GM23248 (cell line): Measurements from ENCODE around the gene ACKR3. TPM values are rescaled to one million over a fixed set of nuclear protein-coding genes. Genes with fewer than 3 reads are reported as not detected.

Experiments
- DNase-seq: peaks from one replicate; pipeline ENCODE4 v3.0.0-alpha.2; 2015
- H2AFZ ChIP-seq: fragments of 200-600 bp; sonication (generic); 2 replicates; pipeline ENCODE4 v1.6.1; 2016; ENCODE audit warnings: antibody characterized with exemption
- H3F3A ChIP-seq: fragments of 200-600 bp; sonication (generic); 2 replicates; pipeline ENCODE4 v1.6.1; 2016; ENCODE audit warnings: mild to moderate bottlenecking, antibody characterized with exemption, mixed run types; ENCODE audit not compliant: insufficient read depth
- H3K27ac ChIP-seq: fragments of 200-600 bp; sonication (generic); 2 replicates; pipeline ENCODE4 v1.5.1; 2016; ENCODE audit warnings: mild to moderate bottlenecking
- H3K27me3 ChIP-seq: fragments of 200-600 bp; sonication (generic); replicated peaks from 2 replicates; pipeline ENCODE4 v1.6.1; 2016; ENCODE audit warnings: mild to moderate bottlenecking; ENCODE audit not compliant: insufficient read depth
- H3K36me3 ChIP-seq: fragments of 200-600 bp; sonication (generic); 2 replicates; pipeline ENCODE4 v1.6.1; 2016; ENCODE audit warnings: low read depth, mild to moderate bottlenecking
- H3K4me1 ChIP-seq: fragments of 200-600 bp; sonication (generic); 2 replicates; pipeline ENCODE4 v1.6.1; 2016; ENCODE audit warnings: mild to moderate bottlenecking; ENCODE audit not compliant: insufficient read depth
- H3K4me2 ChIP-seq: fragments of 200-600 bp; sonication (generic); one replicate; pipeline ENCODE4 v1.6.1; 2016; ENCODE audit warnings: mild to moderate bottlenecking; ENCODE audit not compliant: unreplicated experiment
- H3K4me3 ChIP-seq: fragments of 200-600 bp; sonication (generic); 2 replicates; pipeline ENCODE4 v1.5.1; 2016; ENCODE audit warnings: mild to moderate bottlenecking
- H3K79me2 ChIP-seq: fragments of 200-600 bp; sonication (generic); 2 replicates; pipeline ENCODE4 v1.6.1; 2016; ENCODE audit warnings: mild to moderate bottlenecking; ENCODE audit not compliant: insufficient read depth
- H3K9ac ChIP-seq: fragments of 200-600 bp; sonication (generic); 2 replicates; pipeline ENCODE4 v1.6.1; 2016; ENCODE audit warnings: mild to moderate bottlenecking
- H3K9me2 ChIP-seq: fragments of 200-600 bp; sonication (generic); 2 replicates; pipeline ENCODE4 v1.6.1; 2016; ENCODE audit warnings: mixed run types, mild to moderate bottlenecking, moderate library complexity; ENCODE audit not compliant: insufficient read depth
- H3K9me3 ChIP-seq: fragments of 200-600 bp; sonication (generic); one replicate; pipeline ENCODE4 v1.6.1; 2017; ENCODE audit warnings: low read depth
- H4K20me1 ChIP-seq: fragments of 200-600 bp; sonication (generic); 2 replicates; pipeline ENCODE4 v1.6.0; 2016; ENCODE audit not compliant: insufficient read depth
- EZH2 ChIP-seq: fragments of 200-600 bp; sonication (generic); IDR thresholded peaks from 2 replicates; pipeline ENCODE4 v1.6.1; 2018; ENCODE audit warnings: antibody characterized with exemption, mild to moderate bottlenecking; ENCODE audit not compliant: insufficient read depth, poor library complexity, severe bottlenecking
- EZH2phosphoT487 ChIP-seq: fragments of 200-600 bp; sonication (generic); IDR thresholded peaks from 2 replicates; pipeline ENCODE4 v1.6.1; 2018; ENCODE audit warnings: antibody characterized with exemption, moderate library complexity, mild to moderate bottlenecking, low read depth; ENCODE audit not compliant: insufficient read depth
- WGBS, 2 experiments: methylation state at CpG; one replicate each; pipeline ENCODE4 v1.1.6; 2015 to 2017; ENCODE audit warnings: low lambda C conversion rate in 2 of 2, low coverage in 1 of 2; ENCODE audit errors: missing lambda C conversion rate in 2 of 2; 5-methylcytosine and 5-hydroxymethylcytosine counted together
- in situ Hi-C: fragments of 300-500 bp; cut with MboI; formaldehyde crosslinking; loops from 2 replicates; pipeline ENCODE4 v1.15.0; 2020
- polyA plus RNA-seq: library from polyadenylated mRNA; unstranded; fragments of >200 nt; fragmentation: Nextera tagmentation; extraction: Ambion mirVana; gene quantifications from 2 replicates; pipeline ENCODE4 v1.2.1, GENCODE V29; 2016
- total RNA-seq: library from RNA; depleted of rRNA; stranded (reverse); fragments of >200 nt; shearing (Covaris generic); gene quantifications from 2 replicates; pipeline ENCODE4 v1.2.3, GENCODE V29; 2014

The ACKR3 gene
- total and polyA plus RNA-seq, 2 experiments from 2014 or later = 6.1 to 8.5 TPM

DNA sequence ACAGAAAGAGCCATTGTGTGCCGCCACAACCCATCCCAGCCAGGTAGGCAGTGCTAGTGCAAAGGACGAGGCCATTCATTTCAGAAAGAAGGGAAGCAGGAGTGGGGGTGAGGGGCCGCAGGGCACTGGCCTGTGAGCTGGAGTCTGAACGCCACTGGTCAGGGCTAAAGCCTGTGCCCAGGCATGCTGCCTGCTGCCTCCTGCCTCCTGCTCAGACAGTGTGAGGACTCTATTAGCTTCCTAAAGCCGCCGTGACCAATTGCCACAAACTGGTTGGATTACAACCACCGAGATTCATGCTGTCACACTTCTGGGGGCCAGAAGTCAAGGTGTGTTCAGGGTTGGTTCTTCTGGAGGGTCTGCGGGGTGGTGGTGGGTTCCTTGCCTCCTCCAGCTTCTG is 21.2 kb downstream of the ACKR3 start:
- no peaks in the 10 kb centered on the region for H3K79me2 ChIP-seq
- 64 to 78% methylated on average over 8 of the region's 8 CpGs for WGBS, 2 experiments

DNA sequence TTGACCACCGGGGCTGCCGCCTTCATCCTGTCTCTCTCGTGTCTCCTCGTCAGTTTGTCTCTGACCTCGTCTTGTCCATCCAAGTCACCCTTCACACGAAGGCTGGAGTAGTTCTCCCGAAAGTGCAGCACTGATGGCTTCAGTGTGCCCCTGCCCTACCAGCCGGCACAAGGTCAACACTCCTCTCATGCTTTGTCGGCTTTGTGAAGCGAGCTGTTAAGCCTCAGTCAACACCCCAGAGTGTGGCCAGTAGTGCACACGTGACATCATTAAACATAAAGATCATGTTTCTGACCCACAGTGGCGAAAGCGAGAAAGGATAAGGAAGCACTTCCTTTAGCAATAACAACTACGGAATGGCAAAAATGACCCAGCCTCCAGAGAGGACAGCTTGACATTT is 23.2 kb downstream of the ACKR3 start:
- Histone ChIP-seq H3K4me2 (no peak overlapping the region), H3K9ac (no peak overlapping the region), H3K27ac (no peak overlapping the region), H3K9me3 (no peaks in the 10 kb centered on the region), H3K9me2 (no peaks in the 10 kb centered on the region), H4K20me1 (no peaks in the 10 kb centered on the region), H3K4me1 (no peaks in the 10 kb centered on the region), H3F3A (no peaks in the 10 kb centered on the region), H3K4me3 (no peak overlapping the region), H3K27me3 (peaks cover under 1% of the 10 kb centered on the region; the same call in 1 of the 2 replicates), H3K79me2 (no peaks in the 10 kb centered on the region), H2AFZ (no peak overlapping the region), H3K36me3 (no peaks in the 10 kb centered on the region)
- DNase-seq = no peak
- WGBS, 2 experiments = 85 to 87% methylated on average over 14 of the region's 14 CpGs
- TF ChIP-seq EZH2phosphoT487 (no peak), EZH2 (no peak)
- in situ Hi-C loops = no loop called here

More for the DNA sequence above, 21.2 kb downstream of the ACKR3 start:
- no peaks in the 10 kb centered on the region for H3K4me1 ChIP-seq
- H3K9me3 ChIP-seq = no peaks in the 10 kb centered on the region
- TF ChIP-seq EZH2 (no peak), EZH2phosphoT487 (no peak)
- no peak overlapping the region for H3K4me3 ChIP-seq
- no peak overlapping the region for H2AFZ ChIP-seq
- no peaks in the 10 kb centered on the region for H4K20me1 ChIP-seq
- no peak overlapping the region for H3K4me2 ChIP-seq
- no peaks in the 10 kb centered on the region for H3F3A ChIP-seq
- no peaks in the 10 kb centered on the region for H3K27me3 ChIP-seq
- no peaks in the 10 kb centered on the region for H3K9me2 ChIP-seq
- H3K9ac ChIP-seq = no peak overlapping the region
- no peak overlapping the region for H3K27ac ChIP-seq
- no peaks in the 10 kb centered on the region for H3K36me3 ChIP-seq
- in situ Hi-C loops = no loop called here
- no peak for DNase-seq

DNA sequence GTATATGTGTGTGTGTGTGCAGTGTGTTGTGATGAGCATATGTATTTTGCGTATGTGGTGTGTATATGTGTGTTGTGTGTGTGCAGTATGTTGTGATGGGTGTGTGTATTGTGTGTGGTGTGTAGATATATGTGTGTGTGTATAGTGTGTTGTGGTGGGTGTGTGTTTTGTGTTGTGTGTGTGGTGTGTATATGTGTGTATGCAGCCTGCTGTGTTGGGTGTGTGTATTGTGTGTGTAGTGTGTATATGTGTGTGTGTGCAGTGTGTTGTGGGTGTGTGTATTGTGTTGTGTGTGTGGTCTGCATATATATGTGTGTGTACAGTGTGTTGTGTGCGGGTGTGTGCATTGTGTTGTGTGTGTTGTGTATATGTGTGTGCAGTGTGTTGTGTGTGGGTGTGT is 23.9 kb downstream of the ACKR3 start:
- H3K79me2 ChIP-seq = no peaks in the 10 kb centered on the region
- no peak overlapping the region for H2AFZ ChIP-seq
- no peaks in the 10 kb centered on the region for H3K9me2 ChIP-seq
- H4K20me1 ChIP-seq = no peaks in the 10 kb centered on the region
- TF ChIP-seq EZH2phosphoT487 = no peak
- TF ChIP-seq EZH2 = no peak
- no peaks in the 10 kb centered on the region for H3K4me1 ChIP-seq
- DNase-seq = no peak
- H3K27ac ChIP-seq = no peak overlapping the region
- H3K4me3 ChIP-seq = no peak overlapping the region
- no peak overlapping the region for H3K9ac ChIP-seq
- in situ Hi-C loops = no loop called here
- H3F3A ChIP-seq = no peaks in the 10 kb centered on the region
- H3K27me3 ChIP-seq = peaks cover 8% of the 10 kb centered on the region; the same call in 1 of the 2 replicates
- H3K9me3 ChIP-seq = no peaks in the 10 kb centered on the region
- no peak overlapping the region for H3K4me2 ChIP-seq
- no peaks in the 10 kb centered on the region for H3K36me3 ChIP-seq
- 89 to 91% methylated on average over 2 of the region's 2 CpGs for WGBS, 2 experiments

- Histone ChIP-seq H3K79me2 (no peaks in the 10 kb centered on the region), H3K27me3 (peaks cover 12% of the 10 kb centered on the region; the same call in 1 of the 2 replicates), H3K9me3 (no peaks in the 10 kb centered on the region), H3K4me3 (no peak overlapping the region), H3F3A (no peaks in the 10 kb centered on the region), H3K4me1 (no peaks in the 10 kb centered on the region), H3K9ac (no peak overlapping the region), H3K27ac (no peak overlapping the region), H3K9me2 (no peaks in the 10 kb centered on the region), H2AFZ (no peak overlapping the region), H3K4me2 (no peak overlapping the region), H3K36me3 (no peaks in the 10 kb centered on the region), H4K20me1 (no peaks in the 10 kb centered on the region)
- DNase-seq = no peak
- in situ Hi-C loops = no loop called here
- TF ChIP-seq EZH2phosphoT487 = no peak
- no peak for TF ChIP-seq EZH2
These were observed 24.3 kb downstream of the ACKR3 start for GRCh38 chr2:236593956-236594355.

DNA sequence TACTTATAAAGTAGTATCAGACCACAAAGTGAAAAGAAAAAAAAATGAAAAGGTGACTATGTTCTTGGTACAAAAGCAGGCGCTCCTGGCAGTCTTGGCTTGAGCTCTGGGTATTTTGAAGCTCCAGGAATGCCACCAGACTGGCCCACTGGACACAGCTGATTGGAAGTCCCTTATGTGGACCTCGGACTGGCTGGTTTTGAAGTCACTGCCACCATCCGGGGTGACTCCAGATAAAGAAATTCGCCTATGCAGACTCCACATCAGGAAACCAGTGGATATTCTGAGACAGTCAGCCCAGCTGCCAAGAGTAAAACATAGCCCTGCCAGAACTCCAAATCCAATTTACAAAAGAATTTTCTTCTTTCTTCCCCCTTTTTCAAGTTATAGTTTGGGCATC is 28.0 kb downstream of the ACKR3 start:
- Histone ChIP-seq H3K9me2 (no peaks in the 10 kb centered on the region), H3K79me2 (no peaks in the 10 kb centered on the region), H3K27me3 (peaks cover 23% of the 10 kb centered on the region), H3K9me3 (no peaks in the 10 kb centered on the region), H3K4me1 (no peaks in the 10 kb centered on the region), H4K20me1 (no peaks in the 10 kb centered on the region), H2AFZ (no peak overlapping the region), H3K9ac (no peak overlapping the region), H3K4me2 (no peak overlapping the region), H3F3A (no peaks in the 10 kb centered on the region), H3K36me3 (no peaks in the 10 kb centered on the region), H3K4me3 (no peak overlapping the region), H3K27ac (no peak overlapping the region)
- TF ChIP-seq EZH2phosphoT487 (no peak), EZH2 (no peak)
- in situ Hi-C loops = no loop called here
- no peak for DNase-seq
- 36 to 41% methylated on average over 4 of the region's 4 CpGs for WGBS, 2 experiments
